Neural progenitor cell (in vitro differentiated cells): Measurements from ENCODE around the gene SHE.

Experiments
- EZH2 ChIP-seq: fragments of 200-600 bp; sonication (generic); IDR thresholded peaks from 2 replicates; pipeline ENCODE4 v1.6.1; 2017; ENCODE audit warnings: antibody characterized with exemption, mild to moderate bottlenecking, moderate library complexity
- TF ChIP-seq, protein P1 (sequence below): fragments of 200-600 bp; sonication (generic); IDR thresholded peaks from 2 replicates; pipeline ENCODE4 v1.5.1; 2017; ENCODE audit warnings: antibody characterized with exemption, mild to moderate bottlenecking

DNA sequence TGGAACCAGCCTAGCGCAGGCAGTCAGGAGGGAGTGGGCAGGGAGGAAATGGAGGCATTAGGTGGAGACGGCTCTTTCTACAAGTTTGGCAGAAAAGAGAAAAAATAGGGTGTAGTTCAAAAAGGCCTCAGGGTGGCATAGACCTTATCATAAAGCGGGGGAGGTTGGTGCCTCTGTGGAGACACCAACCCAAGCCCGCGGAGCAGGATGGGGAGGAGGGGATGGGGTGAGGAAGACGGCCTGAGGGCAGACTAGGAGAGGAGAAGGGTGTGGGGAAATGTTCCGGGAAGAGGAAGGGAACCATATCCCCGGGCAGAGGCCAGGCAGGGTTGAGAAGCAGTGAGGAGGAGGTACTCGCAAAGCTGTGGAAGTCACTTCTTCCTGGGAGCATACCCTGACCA is 17.4 kb upstream of the SHE start:
- TF ChIP-seq, protein P1, sequence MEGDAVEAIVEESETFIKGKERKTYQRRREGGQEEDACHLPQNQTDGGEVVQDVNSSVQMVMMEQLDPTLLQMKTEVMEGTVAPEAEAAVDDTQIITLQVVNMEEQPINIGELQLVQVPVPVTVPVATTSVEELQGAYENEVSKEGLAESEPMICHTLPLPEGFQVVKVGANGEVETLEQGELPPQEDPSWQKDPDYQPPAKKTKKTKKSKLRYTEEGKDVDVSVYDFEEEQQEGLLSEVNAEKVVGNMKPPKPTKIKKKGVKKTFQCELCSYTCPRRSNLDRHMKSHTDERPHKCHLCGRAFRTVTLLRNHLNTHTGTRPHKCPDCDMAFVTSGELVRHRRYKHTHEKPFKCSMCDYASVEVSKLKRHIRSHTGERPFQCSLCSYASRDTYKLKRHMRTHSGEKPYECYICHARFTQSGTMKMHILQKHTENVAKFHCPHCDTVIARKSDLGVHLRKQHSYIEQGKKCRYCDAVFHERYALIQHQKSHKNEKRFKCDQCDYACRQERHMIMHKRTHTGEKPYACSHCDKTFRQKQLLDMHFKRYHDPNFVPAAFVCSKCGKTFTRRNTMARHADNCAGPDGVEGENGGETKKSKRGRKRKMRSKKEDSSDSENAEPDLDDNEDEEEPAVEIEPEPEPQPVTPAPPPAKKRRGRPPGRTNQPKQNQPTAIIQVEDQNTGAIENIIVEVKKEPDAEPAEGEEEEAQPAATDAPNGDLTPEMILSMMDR: no peak
- no peak for TF ChIP-seq EZH2
